GM23338 (cell line): Measurements from ENCODE around the gene WFS1. TPM values are rescaled to one million over a fixed set of nuclear protein-coding genes. Genes with fewer than 3 reads are reported as not detected.
A peak's percentile ranks its signal among the peaks of the same experiment; 100 is the strongest.

Experiments
- ATAC-seq: fragments of 200-7000 bp; cut with Tn5 transposase; 3 replicates; pipeline ENCODE4 v1.9.1; 2020
- DNase-seq: peaks from one replicate; pipeline ENCODE4 v3.0.0-alpha.2; 2015; ENCODE audit warnings: low spot score
- H2AFZ ChIP-seq: fragments of 200-600 bp; sonication (generic); 2 replicates; pipeline ENCODE4 v1.8.0; 2016; ENCODE audit warnings: antibody characterized with exemption, mild to moderate bottlenecking, moderate library complexity
- H3F3A ChIP-seq: fragments of 200-600 bp; sonication (generic); replicated peaks from 2 replicates; pipeline ENCODE4 v1.8.0; 2017; ENCODE audit warnings: antibody characterized with exemption, mixed run types, low read depth
- H3K27ac ChIP-seq: fragments of 200-600 bp; sonication (generic); 2 replicates; pipeline ENCODE4 v1.6.1; 2016; ENCODE audit warnings: low read depth
- H3K27me3 ChIP-seq: fragments of 200-600 bp; sonication (generic); 2 replicates; pipeline ENCODE4 v1.8.0; 2016; ENCODE audit warnings: mild to moderate bottlenecking, mixed run types, moderate library complexity; ENCODE audit not compliant: insufficient read depth
- H3K36me3 ChIP-seq: fragments of 200-600 bp; sonication (generic); 2 replicates; pipeline ENCODE4 v1.8.0; 2016; ENCODE audit warnings: mild to moderate bottlenecking; ENCODE audit not compliant: insufficient read depth
- H3K4me1 ChIP-seq: fragments of 200-600 bp; sonication (generic); 2 replicates; pipeline ENCODE4 v1.8.0; 2016; ENCODE audit warnings: mild to moderate bottlenecking, moderate library complexity; ENCODE audit not compliant: insufficient read depth
- H3K4me2 ChIP-seq: fragments of 200-600 bp; sonication (generic); 2 replicates; pipeline ENCODE4 v1.7.1; 2017; ENCODE audit warnings: mixed run types
- H3K4me3 ChIP-seq: fragments of 200-600 bp; sonication (generic); 2 replicates; pipeline ENCODE4 v1.6.1; 2016; ENCODE audit warnings: mixed run types
- H3K79me2 ChIP-seq: fragments of 200-600 bp; sonication (generic); replicated peaks from 2 replicates; pipeline ENCODE4 v1.8.0; 2017; ENCODE audit warnings: mild to moderate bottlenecking; ENCODE audit not compliant: insufficient read depth
- H3K9me2 ChIP-seq: fragments of 200-600 bp; sonication (generic); 2 replicates; pipeline ENCODE4 v1.8.0; 2017; ENCODE audit not compliant: insufficient read depth
- H4K20me1 ChIP-seq: fragments of 200-600 bp; sonication (generic); replicated peaks from 2 replicates; pipeline ENCODE4 v1.8.0; 2017; ENCODE audit warnings: mild to moderate bottlenecking; ENCODE audit not compliant: insufficient read depth
- H3K27ac Mint-ChIP-seq: 2 replicates; pipeline ENCODE4 v1.8.0; 2020; ENCODE audit warnings: inconsistent platforms, mild to moderate bottlenecking, moderate library complexity, mixed read lengths
- H3K27me3 Mint-ChIP-seq: 3 replicates; pipeline ENCODE4 v1.8.0; 2022; ENCODE audit warnings: low read depth, mild to moderate bottlenecking, moderate library complexity, mixed read lengths, inconsistent platforms; ENCODE audit not compliant: insufficient read depth, poor library complexity
- H3K36me3 Mint-ChIP-seq: 3 replicates; pipeline ENCODE4 v1.8.0; 2021; ENCODE audit warnings: low read depth, mild to moderate bottlenecking, inconsistent platforms, moderate library complexity, mixed read lengths
- H3K4me1 Mint-ChIP-seq: 3 replicates; pipeline ENCODE4 v1.8.0; 2020; ENCODE audit warnings: mild to moderate bottlenecking, inconsistent platforms, mixed read lengths
- H3K4me3 Mint-ChIP-seq: 3 replicates; pipeline ENCODE4 v1.8.0; 2021; ENCODE audit warnings: moderate library complexity, mild to moderate bottlenecking, inconsistent platforms, mixed read lengths
- H3K9me3 Mint-ChIP-seq: 3 replicates; pipeline ENCODE4 v1.8.0; 2020; ENCODE audit warnings: moderate library complexity, mild to moderate bottlenecking, inconsistent platforms, mixed read lengths
- CREB1 ChIP-seq: fragments of 250-450 bp; sonication (Bioruptor Pico); IDR thresholded peaks from 2 replicates; pipeline ENCODE4 v1.5.0; 2020; ENCODE audit warnings: low read depth, mild to moderate bottlenecking, moderate library complexity
- EZH2 ChIP-seq: fragments of 200-600 bp; sonication (generic); IDR thresholded peaks from one replicate; pipeline ENCODE4 v1.8.0; 2017; ENCODE audit warnings: antibody characterized with exemption, mild to moderate bottlenecking, low read depth; ENCODE audit not compliant: unreplicated experiment
- EZH2phosphoT487 ChIP-seq: fragments of 200-600 bp; sonication (generic); IDR thresholded peaks from one replicate; pipeline ENCODE4 v1.8.1; 2018; ENCODE audit warnings: antibody characterized with exemption; ENCODE audit not compliant: unreplicated experiment
- NANOG ChIP-seq: IDR thresholded peaks from 2 replicates; pipeline ENCODE4 v1.6.1; 2016; ENCODE audit warnings: antibody characterized with exemption, borderline replicate concordance
- POLR2AphosphoS5 ChIP-seq: IDR thresholded peaks from 2 replicates; pipeline ENCODE4 v1.6.1; 2016; ENCODE audit warnings: antibody characterized with exemption, low read depth
- ZNF331 ChIP-seq: fragments of 250-450 bp; sonication (Bioruptor Pico); IDR thresholded peaks from 2 replicates; pipeline ENCODE4 v1.5.0; 2020; ENCODE audit warnings: low read depth, mild to moderate bottlenecking, moderate library complexity
- polyA plus RNA-seq: library from polyadenylated mRNA; unstranded; fragments of >200 nt; fragmentation: Nextera tagmentation; extraction: Ambion mirVana; gene quantifications from 2 replicates; pipeline ENCODE4 v1.2.1, GENCODE V29; 2016
- total RNA-seq: library from RNA; depleted of rRNA; stranded (reverse); fragments of >200 nt; shearing (Covaris generic); gene quantifications from 2 replicates; pipeline ENCODE4 v1.2.3, GENCODE V29; 2014
- TF ChIP-seq, protein P1 (sequence below): IDR thresholded peaks from one replicate; pipeline ENCODE4 v1.6.1; 2018; ENCODE audit warnings: antibody characterized with exemption; ENCODE audit not compliant: unreplicated experiment
- TF ChIP-seq, protein P2 (sequence below): fragments of 250-450 bp; sonication (Bioruptor Pico); IDR thresholded peaks from 2 replicates; pipeline ENCODE4 v1.5.0; 2020; ENCODE audit warnings: mild to moderate bottlenecking, moderate library complexity
- TF ChIP-seq, protein P3 (sequence below), 2 experiments: fragments of 200-600 bp in 1 of 2; sonication (generic) in 1 of 2; conservative IDR thresholded peaks; 2 replicates each; pipeline versions ENCODE4 v1.5.1 to v1.6.1; 2016 to 2017; ENCODE audit warnings: antibody characterized with exemption in 2 of 2, low read depth in 2 of 2, mild to moderate bottlenecking in 2 of 2, moderate library complexity in 1 of 2
- TF ChIP-seq, protein P4 (sequence below): IDR thresholded peaks from 2 replicates; pipeline ENCODE4 v1.6.1; 2016; ENCODE audit warnings: antibody characterized with exemption

Gene WFS1
- total and polyA plus RNA-seq, 2 experiments from 2014 or later = 24.7 to 45.4 TPM

DNA sequence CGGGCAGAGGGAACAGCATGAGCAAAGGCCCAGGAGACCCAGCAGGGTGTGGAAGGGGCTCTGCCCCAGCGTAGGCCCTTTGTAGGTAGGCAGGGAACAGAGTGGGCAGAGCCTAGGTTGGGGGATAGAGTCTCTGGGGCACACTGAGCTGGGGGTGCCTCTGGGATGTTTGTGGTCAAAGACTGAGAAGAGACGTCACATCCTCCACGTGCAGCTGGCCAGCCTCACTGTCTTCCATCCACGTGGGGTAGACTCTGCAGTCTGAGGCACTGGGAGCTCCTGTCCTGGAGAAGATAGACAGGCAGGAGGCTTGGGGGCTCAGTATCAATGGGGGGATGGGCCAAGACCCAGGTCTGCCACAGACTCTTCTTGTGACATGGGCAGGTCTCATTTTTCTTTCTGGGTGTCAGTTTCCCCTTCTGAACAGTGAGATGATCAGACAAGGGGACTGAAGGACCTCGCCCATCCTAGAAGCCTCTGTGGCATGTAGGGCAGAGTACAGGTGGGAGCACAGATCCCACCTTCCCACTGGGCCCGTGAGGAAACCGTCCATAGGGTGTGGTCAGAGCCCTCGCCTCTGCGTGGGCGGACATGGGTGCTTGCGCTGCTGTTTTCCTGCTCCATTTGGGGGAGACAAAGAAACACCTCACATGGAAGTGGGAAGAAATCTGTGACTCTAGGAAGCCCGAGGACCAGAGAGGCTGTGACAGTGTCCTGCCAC lies 22.9 kb downstream of the WFS1 start:
- 0 out of 2 replicates have a peak, but pooled peaks cover 5% of the 10 kb centered on the region for H3K36me3 ChIP-seq
- H3K27me3 ChIP-seq = no peaks in the 10 kb centered on the region
- H3K27ac ChIP-seq = no peak overlapping the region
- no peak overlapping the region for H3K4me3 ChIP-seq
- H2AFZ ChIP-seq = no peak overlapping the region
- Mint-ChIP-seq H3K4me3 (no peak overlapping the region), H3K36me3 (peaks cover 25% of the 10 kb centered on the region), H3K27me3 (peaks cover 4% of the 10 kb centered on the region), H3K9me3 (no peaks in the 10 kb centered on the region), H3K4me1 (no peaks in the 10 kb centered on the region), H3K27ac (peak overlapping the region; percentile 59; the same call in 1 of the 2 replicates)
- TF ChIP-seq, protein P1, sequence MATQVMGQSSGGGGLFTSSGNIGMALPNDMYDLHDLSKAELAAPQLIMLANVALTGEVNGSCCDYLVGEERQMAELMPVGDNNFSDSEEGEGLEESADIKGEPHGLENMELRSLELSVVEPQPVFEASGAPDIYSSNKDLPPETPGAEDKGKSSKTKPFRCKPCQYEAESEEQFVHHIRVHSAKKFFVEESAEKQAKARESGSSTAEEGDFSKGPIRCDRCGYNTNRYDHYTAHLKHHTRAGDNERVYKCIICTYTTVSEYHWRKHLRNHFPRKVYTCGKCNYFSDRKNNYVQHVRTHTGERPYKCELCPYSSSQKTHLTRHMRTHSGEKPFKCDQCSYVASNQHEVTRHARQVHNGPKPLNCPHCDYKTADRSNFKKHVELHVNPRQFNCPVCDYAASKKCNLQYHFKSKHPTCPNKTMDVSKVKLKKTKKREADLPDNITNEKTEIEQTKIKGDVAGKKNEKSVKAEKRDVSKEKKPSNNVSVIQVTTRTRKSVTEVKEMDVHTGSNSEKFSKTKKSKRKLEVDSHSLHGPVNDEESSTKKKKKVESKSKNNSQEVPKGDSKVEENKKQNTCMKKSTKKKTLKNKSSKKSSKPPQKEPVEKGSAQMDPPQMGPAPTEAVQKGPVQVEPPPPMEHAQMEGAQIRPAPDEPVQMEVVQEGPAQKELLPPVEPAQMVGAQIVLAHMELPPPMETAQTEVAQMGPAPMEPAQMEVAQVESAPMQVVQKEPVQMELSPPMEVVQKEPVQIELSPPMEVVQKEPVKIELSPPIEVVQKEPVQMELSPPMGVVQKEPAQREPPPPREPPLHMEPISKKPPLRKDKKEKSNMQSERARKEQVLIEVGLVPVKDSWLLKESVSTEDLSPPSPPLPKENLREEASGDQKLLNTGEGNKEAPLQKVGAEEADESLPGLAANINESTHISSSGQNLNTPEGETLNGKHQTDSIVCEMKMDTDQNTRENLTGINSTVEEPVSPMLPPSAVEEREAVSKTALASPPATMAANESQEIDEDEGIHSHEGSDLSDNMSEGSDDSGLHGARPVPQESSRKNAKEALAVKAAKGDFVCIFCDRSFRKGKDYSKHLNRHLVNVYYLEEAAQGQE = no peak
- TF ChIP-seq, protein P2, sequence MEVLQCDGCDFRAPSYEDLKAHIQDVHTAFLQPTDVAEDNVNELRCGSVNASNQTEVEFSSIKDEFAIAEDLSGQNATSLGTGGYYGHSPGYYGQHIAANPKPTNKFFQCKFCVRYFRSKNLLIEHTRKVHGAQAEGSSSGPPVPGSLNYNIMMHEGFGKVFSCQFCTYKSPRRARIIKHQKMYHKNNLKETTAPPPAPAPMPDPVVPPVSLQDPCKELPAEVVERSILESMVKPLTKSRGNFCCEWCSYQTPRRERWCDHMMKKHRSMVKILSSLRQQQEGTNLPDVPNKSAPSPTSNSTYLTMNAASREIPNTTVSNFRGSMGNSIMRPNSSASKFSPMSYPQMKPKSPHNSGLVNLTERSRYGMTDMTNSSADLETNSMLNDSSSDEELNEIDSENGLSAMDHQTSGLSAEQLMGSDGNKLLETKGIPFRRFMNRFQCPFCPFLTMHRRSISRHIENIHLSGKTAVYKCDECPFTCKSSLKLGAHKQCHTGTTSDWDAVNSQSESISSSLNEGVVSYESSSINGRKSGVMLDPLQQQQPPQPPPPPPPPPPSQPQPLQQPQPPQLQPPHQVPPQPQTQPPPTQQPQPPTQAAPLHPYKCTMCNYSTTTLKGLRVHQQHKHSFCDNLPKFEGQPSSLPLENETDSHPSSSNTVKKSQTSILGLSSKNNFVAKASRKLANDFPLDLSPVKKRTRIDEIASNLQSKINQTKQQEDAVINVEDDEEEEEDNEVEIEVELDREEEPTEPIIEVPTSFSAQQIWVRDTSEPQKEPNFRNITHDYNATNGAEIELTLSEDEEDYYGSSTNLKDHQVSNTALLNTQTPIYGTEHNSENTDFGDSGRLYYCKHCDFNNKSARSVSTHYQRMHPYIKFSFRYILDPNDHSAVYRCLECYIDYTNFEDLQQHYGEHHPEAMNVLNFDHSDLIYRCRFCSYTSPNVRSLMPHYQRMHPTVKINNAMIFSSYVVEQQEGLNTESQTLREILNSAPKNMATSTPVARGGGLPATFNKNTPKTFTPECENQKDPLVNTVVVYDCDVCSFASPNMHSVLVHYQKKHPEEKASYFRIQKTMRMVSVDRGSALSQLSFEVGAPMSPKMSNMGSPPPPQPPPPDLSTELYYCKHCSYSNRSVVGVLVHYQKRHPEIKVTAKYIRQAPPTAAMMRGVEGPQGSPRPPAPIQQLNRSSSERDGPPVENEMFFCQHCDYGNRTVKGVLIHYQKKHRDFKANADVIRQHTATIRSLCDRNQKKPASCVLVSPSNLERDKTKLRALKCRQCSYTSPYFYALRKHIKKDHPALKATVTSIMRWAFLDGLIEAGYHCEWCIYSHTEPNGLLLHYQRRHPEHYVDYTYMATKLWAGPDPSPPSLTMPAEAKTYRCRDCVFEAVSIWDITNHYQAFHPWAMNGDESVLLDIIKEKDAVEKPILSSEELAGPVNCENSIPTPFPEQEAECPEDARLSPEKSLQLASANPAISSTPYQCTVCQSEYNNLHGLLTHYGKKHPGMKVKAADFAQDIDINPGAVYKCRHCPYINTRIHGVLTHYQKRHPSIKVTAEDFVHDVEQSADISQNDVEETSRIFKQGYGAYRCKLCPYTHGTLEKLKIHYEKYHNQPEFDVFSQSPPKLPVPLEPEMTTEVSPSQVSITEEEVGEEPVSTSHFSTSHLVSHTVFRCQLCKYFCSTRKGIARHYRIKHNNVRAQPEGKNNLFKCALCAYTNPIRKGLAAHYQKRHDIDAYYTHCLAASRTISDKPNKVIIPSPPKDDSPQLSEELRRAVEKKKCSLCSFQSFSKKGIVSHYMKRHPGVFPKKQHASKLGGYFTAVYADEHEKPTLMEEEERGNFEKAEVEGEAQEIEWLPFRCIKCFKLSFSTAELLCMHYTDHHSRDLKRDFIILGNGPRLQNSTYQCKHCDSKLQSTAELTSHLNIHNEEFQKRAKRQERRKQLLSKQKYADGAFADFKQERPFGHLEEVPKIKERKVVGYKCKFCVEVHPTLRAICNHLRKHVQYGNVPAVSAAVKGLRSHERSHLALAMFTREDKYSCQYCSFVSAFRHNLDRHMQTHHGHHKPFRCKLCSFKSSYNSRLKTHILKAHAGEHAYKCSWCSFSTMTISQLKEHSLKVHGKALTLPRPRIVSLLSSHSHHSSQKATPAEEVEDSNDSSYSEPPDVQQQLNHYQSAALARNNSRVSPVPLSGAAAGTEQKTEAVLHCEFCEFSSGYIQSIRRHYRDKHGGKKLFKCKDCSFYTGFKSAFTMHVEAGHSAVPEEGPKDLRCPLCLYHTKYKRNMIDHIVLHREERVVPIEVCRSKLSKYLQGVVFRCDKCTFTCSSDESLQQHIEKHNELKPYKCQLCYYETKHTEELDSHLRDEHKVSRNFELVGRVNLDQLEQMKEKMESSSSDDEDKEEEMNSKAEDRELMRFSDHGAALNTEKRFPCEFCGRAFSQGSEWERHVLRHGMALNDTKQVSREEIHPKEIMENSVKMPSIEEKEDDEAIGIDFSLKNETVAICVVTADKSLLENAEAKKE (CRISPR knock-in tag) = no peak
- TF ChIP-seq, protein P3, sequence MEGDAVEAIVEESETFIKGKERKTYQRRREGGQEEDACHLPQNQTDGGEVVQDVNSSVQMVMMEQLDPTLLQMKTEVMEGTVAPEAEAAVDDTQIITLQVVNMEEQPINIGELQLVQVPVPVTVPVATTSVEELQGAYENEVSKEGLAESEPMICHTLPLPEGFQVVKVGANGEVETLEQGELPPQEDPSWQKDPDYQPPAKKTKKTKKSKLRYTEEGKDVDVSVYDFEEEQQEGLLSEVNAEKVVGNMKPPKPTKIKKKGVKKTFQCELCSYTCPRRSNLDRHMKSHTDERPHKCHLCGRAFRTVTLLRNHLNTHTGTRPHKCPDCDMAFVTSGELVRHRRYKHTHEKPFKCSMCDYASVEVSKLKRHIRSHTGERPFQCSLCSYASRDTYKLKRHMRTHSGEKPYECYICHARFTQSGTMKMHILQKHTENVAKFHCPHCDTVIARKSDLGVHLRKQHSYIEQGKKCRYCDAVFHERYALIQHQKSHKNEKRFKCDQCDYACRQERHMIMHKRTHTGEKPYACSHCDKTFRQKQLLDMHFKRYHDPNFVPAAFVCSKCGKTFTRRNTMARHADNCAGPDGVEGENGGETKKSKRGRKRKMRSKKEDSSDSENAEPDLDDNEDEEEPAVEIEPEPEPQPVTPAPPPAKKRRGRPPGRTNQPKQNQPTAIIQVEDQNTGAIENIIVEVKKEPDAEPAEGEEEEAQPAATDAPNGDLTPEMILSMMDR (conservative IDR thresholded peaks at IDR 0.05; ENCODE audit: low read depth in 2 of 2) = no peak
- TF ChIP-seq ZNF331 (no peak), POLR2AphosphoS5 (no peak), EZH2 (no peak), EZH2phosphoT487 (no peak), NANOG (no peak), CREB1 (no peak)
- TF ChIP-seq, protein P4, sequence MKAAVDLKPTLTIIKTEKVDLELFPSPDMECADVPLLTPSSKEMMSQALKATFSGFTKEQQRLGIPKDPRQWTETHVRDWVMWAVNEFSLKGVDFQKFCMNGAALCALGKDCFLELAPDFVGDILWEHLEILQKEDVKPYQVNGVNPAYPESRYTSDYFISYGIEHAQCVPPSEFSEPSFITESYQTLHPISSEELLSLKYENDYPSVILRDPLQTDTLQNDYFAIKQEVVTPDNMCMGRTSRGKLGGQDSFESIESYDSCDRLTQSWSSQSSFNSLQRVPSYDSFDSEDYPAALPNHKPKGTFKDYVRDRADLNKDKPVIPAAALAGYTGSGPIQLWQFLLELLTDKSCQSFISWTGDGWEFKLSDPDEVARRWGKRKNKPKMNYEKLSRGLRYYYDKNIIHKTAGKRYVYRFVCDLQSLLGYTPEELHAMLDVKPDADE = no peak
- H4K20me1 ChIP-seq = no peaks in the 10 kb centered on the region; the same call in 1 of the 2 replicates
- no peak for ATAC-seq
- no peaks in the 10 kb centered on the region for H3K4me1 ChIP-seq
- H3K4me2 ChIP-seq = no peak overlapping the region
- no peaks in the 10 kb centered on the region for H3K9me2 ChIP-seq
- no peak for DNase-seq
- H3F3A ChIP-seq = no peaks in the 10 kb centered on the region
- no peaks in the 10 kb centered on the region for H3K79me2 ChIP-seq
